ENCODE data around the gene RBM15.

- TF ChIP-seq ZNF431 (CRISPR knock-in tag; IDR thresholded peaks at IDR 0.05; ENCODE audit: borderline replicate concordance, low read depth) (no peak), BRCA1 (CRISPR knock-in tag; IDR thresholded peaks at IDR 0.05) (no peak)
These were observed 25.0 kb downstream of the RBM15 start for GRCh38 chr1:110364221-110364620.

All from HepG2 (cell line).